Keratinocyte (primary cell): ENCODE measurements around the gene SARS1. TPM values are rescaled to one million over a fixed set of nuclear protein-coding genes. Genes with fewer than 3 reads are reported as not detected.
A peak's percentile ranks its signal among the peaks of the same experiment; 100 is the strongest.

Experiments used
- DNase-seq: peaks from one replicate; pipeline ENCODE4 v3.0.0-alpha.2; 2011; ENCODE audit warnings: low read depth, missing footprints, low spot score
- FAIRE-seq: peaks from 2 replicates; lab custom pipeline; 2011; peaks lifted over from hg19 to GRCh38; lab: Jason Lieb, UNC
- H2AFZ ChIP-seq: 2 replicates; pipeline ENCODE4 v1.6.0; 2012; ENCODE audit warnings: low read length, control low read depth, inconsistent platforms; ENCODE audit not compliant: control insufficient read depth
- H3K27ac ChIP-seq: 2 replicates; pipeline ENCODE4 v1.5.1; 2011; ENCODE audit warnings: low read length; ENCODE audit not compliant: control insufficient read depth, insufficient read depth
- H3K27me3 ChIP-seq: 3 replicates; pipeline ENCODE4 v1.6.0; 2011; ENCODE audit warnings: low read length; ENCODE audit not compliant: control insufficient read depth, insufficient read depth; ENCODE audit errors: extremely low read depth
- H3K36me3 ChIP-seq, 2 experiments: 2 replicates in 1 of 2; 3 replicates in 1 of 2; pipeline ENCODE4 v1.5.1; 2011; ENCODE audit warnings: low read length in 2 of 2, mild to moderate bottlenecking in 1 of 2; ENCODE audit not compliant: control insufficient read depth in 2 of 2, insufficient read depth in 2 of 2; ENCODE audit errors: extremely low read depth in 1 of 2
- H3K4me1 ChIP-seq: 3 replicates; pipeline ENCODE4 v1.5.1; 2011; ENCODE audit warnings: low read length; ENCODE audit not compliant: control insufficient read depth, insufficient read depth; ENCODE audit errors: extremely low read depth
- H3K4me2 ChIP-seq: 3 replicates; pipeline ENCODE4 v1.6.0; 2011; ENCODE audit warnings: low read depth, low read length; ENCODE audit not compliant: control insufficient read depth, insufficient read depth; ENCODE audit errors: extremely low read depth
- H3K4me3 ChIP-seq, 3 experiments: fragments of 200-600 bp in 1 of 3; sonication (generic) in 1 of 3; 2 replicates in 2 of 3; 3 replicates in 1 of 3; pipeline ENCODE4 v1.5.1; 2011 to 2016; ENCODE audit warnings: low read length in 3 of 3, mild to moderate bottlenecking in 3 of 3, control low read depth in 2 of 3, inconsistent platforms in 1 of 3, low read depth in 1 of 3, mixed read lengths in 1 of 3, mixed run types in 1 of 3, moderate library complexity in 1 of 3; ENCODE audit not compliant: control insufficient read depth in 2 of 3, insufficient read depth in 2 of 3; ENCODE audit errors: extremely low read depth in 1 of 3
- H3K79me2 ChIP-seq: 2 replicates; pipeline ENCODE4 v1.6.0; 2012; ENCODE audit warnings: low read length; ENCODE audit not compliant: control insufficient read depth, insufficient read depth
- H3K9ac ChIP-seq: 3 replicates; pipeline ENCODE4 v1.6.0; 2011; ENCODE audit warnings: low read length; ENCODE audit not compliant: control insufficient read depth, insufficient read depth; ENCODE audit errors: extremely low read depth
- H3K9me1 ChIP-seq: 3 replicates; pipeline ENCODE4 v1.6.0; 2011; ENCODE audit warnings: low read length; ENCODE audit not compliant: control insufficient read depth, insufficient read depth; ENCODE audit errors: extremely low read depth
- H3K9me3 ChIP-seq: 2 replicates; pipeline ENCODE4 v1.5.1; 2012; ENCODE audit warnings: low read depth, low read length; ENCODE audit not compliant: control insufficient read depth
- H4K20me1 ChIP-seq: 3 replicates; pipeline ENCODE4 v1.6.0; 2011; ENCODE audit warnings: low read length; ENCODE audit not compliant: control insufficient read depth, insufficient read depth; ENCODE audit errors: extremely low read depth
- CTCF ChIP-seq, 3 experiments: IDR thresholded peaks in 1 of 3; conservative IDR thresholded peaks in 1 of 3; optimal IDR thresholded peaks in 1 of 3; 2 replicates in 2 of 3; 3 replicates in 1 of 3; pipeline versions ENCODE3 to v1.5.1; 2011; ENCODE audit warnings: low read length in 3 of 3, mild to moderate bottlenecking in 3 of 3, moderate library complexity in 2 of 3, control low read depth in 1 of 3, inconsistent platforms in 1 of 3; ENCODE audit not compliant: insufficient read depth in 2 of 3; ENCODE audit errors: extremely low read depth in 1 of 3
- EZH2 ChIP-seq: IDR thresholded peaks from one replicate; pipeline ENCODE4 v1.6.1; 2012; ENCODE audit warnings: inconsistent platforms, mild to moderate bottlenecking, low read length, moderate library complexity
- dilution Hi-C: fragments of 300-500 bp; cut with MboI; formaldehyde crosslinking; loops from one replicate; pipeline ENCODE4 v1.7.0; 2020; ENCODE audit warnings: low sequenced_read_pairs; ENCODE audit not compliant: extremely low pct_ligation_motif_present
- polyA plus RNA-seq, 5 experiments: library from polyadenylated mRNA; depleted of rRNA in 3 of 5; stranded (reverse) in 3 of 5; stranded (forward) in 1 of 5; unstranded in 1 of 5; fragments of >200 nt; gene quantifications; 1 replicate in 1 of 5; 2 replicates in 3 of 5; 3 replicates in 1 of 5; pipeline versions ENCODE4 v1.2.1 to v1.2.3, GENCODE V29; 2011 to 2012; ENCODE audit warnings: missing spikeins in 2 of 5, low read depth in 1 of 5, low replicate concordance in 1 of 5

SARS1 gene
- polyA plus RNA-seq, 1 donor (not counting 4 experiments of a cell fraction or from before 2014, with no cell fraction given), result 203 TPM

- H3K36me3 ChIP-seq, result peaks cover 20 to 40% of the 10 kb centered on the region in 2 experiments
- H3K4me2 ChIP-seq, result no peak overlapping the region
- peak overlapping the region; percentile 37 for H3K27ac ChIP-seq
- H3K27me3 ChIP-seq, result no peaks in the 10 kb centered on the region
- H3K79me2 ChIP-seq, result peaks cover 70% of the 10 kb centered on the region
- no peaks in the 10 kb centered on the region for H3K9me3 ChIP-seq
- no peak overlapping the region for H3K9ac ChIP-seq
- no peaks in the 10 kb centered on the region for H3K9me1 ChIP-seq
- H4K20me1 ChIP-seq, result peaks cover 6% of the 10 kb centered on the region
- peaks cover 20% of the 10 kb centered on the region for H3K4me1 ChIP-seq
- dilution Hi-C loops, result no loop called here
- peak; percentile 49 for FAIRE-seq
- H2AFZ ChIP-seq, result no peak overlapping the region
- DNase-seq, result no peak
- no peak overlapping the region for H3K4me3 ChIP-seq
- TF ChIP-seq CTCF (optimal IDR thresholded peaks at IDR 0.05 in 1 of 3, IDR thresholded peaks at IDR 0.05 in 1 of 3, conservative IDR thresholded peaks at IDR 0.05 in 1 of 3; ENCODE audit: extremely low read depth in 1 of 3, insufficient read depth in 2 of 3, low read length in 3 of 3), result no peak
- TF ChIP-seq EZH2, result no peak
These were observed 11.6 kb downstream of the SARS1 start for GRCh38 chr1:109225308-109225707.

- peaks cover 21 to 46% of the 10 kb centered on the region in 2 experiments for H3K36me3 ChIP-seq
- H3K4me2 ChIP-seq, result peak overlapping the region; percentile 15
- H3K9ac ChIP-seq, result no peak overlapping the region
- DNase-seq, result no peak
- peaks cover 20% of the 10 kb centered on the region for H3K4me1 ChIP-seq
- H3K27me3 ChIP-seq, result no peaks in the 10 kb centered on the region
- dilution Hi-C loops, result no loop called here
- H3K9me1 ChIP-seq, result no peaks in the 10 kb centered on the region
- FAIRE-seq, result peak; percentile 13
- peak overlapping the region in 1 of 3 experiments; percentile 24 for H3K4me3 ChIP-seq
- H3K27ac ChIP-seq, result peak overlapping the region; percentile 62
- no peak for TF ChIP-seq CTCF (optimal IDR thresholded peaks at IDR 0.05 in 1 of 3, IDR thresholded peaks at IDR 0.05 in 1 of 3, conservative IDR thresholded peaks at IDR 0.05 in 1 of 3; ENCODE audit: extremely low read depth in 1 of 3, insufficient read depth in 2 of 3, low read length in 3 of 3)
- no peak for TF ChIP-seq EZH2
- no peaks in the 10 kb centered on the region for H3K9me3 ChIP-seq
- peaks cover 64% of the 10 kb centered on the region for H3K79me2 ChIP-seq
- H2AFZ ChIP-seq, result no peak overlapping the region
- peaks cover 6% of the 10 kb centered on the region for H4K20me1 ChIP-seq
These were observed 12.2 kb downstream of the SARS1 start for GRCh38 chr1:109225711-109226445.
